HepG2 (cell line): ENCODE data around the gene ATP9A. TPM values are rescaled to one million over a fixed set of nuclear protein-coding genes. Genes with fewer than 3 reads are reported as not detected.
A peak's percentile ranks its signal among the peaks of the same experiment; 100 is the strongest.

Experiments
- ARNT ChIP-seq: fragments of 450-650 bp; IDR thresholded peaks from 2 replicates; pipeline ENCODE4 v1.6.1; 2017
- MAFF ChIP-seq: IDR thresholded peaks from 2 replicates; pipeline ENCODE4 v1.6.1; 2011; ENCODE audit warnings: low read depth, low read length, improper control_type of control experiment
- polyA plus RNA-seq, 8 experiments: library from polyadenylated mRNA; depleted of rRNA in 3 of 8; stranded (reverse) in 7 of 8; unstranded in 1 of 8; fragments of >200 nt; fragmentation: Illumina TruSeq in 4 of 8; extraction: Trizol in 4 of 8; gene quantifications; 2 replicates each; pipeline versions ENCODE4 v1.2.1 to v1.2.3, GENCODE V29; 2011 to 2016; ENCODE audit warnings: low read depth in 4 of 8, missing spikeins in 1 of 8, mixed read lengths in 1 of 8; ENCODE audit not compliant: insufficient read depth in 1 of 8
- total RNA-seq, 5 experiments: library from RNA; depleted of rRNA; stranded (reverse); fragments of >200 nt; fragmentation: Illumina TruSeq; extraction: Trizol; gene quantifications; 2 replicates each; pipeline ENCODE4 v1.2.3, GENCODE V29; 2016; ENCODE audit warnings: low read depth in 1 of 5
- TF ChIP-seq, protein P1 (sequence below): sonication (generic); formaldehyde crosslinking; conservative IDR thresholded peaks from 2 replicates; pipeline ENCODE4 v1.4.0; 2020; ENCODE audit warnings: mild to moderate bottlenecking, missing genetic modification reagents, moderate library complexity
- TF ChIP-seq, protein P2 (sequence below): sonication (generic); formaldehyde crosslinking; IDR thresholded peaks from 2 replicates; pipeline ENCODE4 v1.5.1; 2020; ENCODE audit warnings: mild to moderate bottlenecking, missing genetic modification reagents, borderline replicate concordance
- TF ChIP-seq, protein P3 (sequence below): sonication (generic); formaldehyde crosslinking; IDR thresholded peaks from 2 replicates; pipeline ENCODE4 v1.8.1; 2023; ENCODE audit warnings: mild to moderate bottlenecking, moderate library complexity, missing genetic modification reagents
- TF ChIP-seq, protein P4 (sequence below): sonication (generic); formaldehyde crosslinking; IDR thresholded peaks from 2 replicates; pipeline ENCODE4 v1.4.0; 2020; ENCODE audit warnings: missing genetic modification reagents, borderline replicate concordance
- TF ChIP-seq, protein P5 (sequence below): sonication (generic); formaldehyde crosslinking; IDR thresholded peaks from 2 replicates; pipeline ENCODE4 v1.4.0; 2020; ENCODE audit warnings: mild to moderate bottlenecking, missing genetic modification reagents, borderline replicate concordance
- TF ChIP-seq, protein P6 (sequence below): sonication (generic); formaldehyde crosslinking; IDR thresholded peaks from 2 replicates; pipeline ENCODE4 v1.4.0; 2020; ENCODE audit warnings: missing genetic modification reagents, borderline replicate concordance

ATP9A gene
- total and polyA plus RNA-seq, 2 of the 13 experiments (the other 11 are each of a cell fraction or from before 2014, with no cell fraction given) = 11.8 to 18.5 TPM

DNA sequence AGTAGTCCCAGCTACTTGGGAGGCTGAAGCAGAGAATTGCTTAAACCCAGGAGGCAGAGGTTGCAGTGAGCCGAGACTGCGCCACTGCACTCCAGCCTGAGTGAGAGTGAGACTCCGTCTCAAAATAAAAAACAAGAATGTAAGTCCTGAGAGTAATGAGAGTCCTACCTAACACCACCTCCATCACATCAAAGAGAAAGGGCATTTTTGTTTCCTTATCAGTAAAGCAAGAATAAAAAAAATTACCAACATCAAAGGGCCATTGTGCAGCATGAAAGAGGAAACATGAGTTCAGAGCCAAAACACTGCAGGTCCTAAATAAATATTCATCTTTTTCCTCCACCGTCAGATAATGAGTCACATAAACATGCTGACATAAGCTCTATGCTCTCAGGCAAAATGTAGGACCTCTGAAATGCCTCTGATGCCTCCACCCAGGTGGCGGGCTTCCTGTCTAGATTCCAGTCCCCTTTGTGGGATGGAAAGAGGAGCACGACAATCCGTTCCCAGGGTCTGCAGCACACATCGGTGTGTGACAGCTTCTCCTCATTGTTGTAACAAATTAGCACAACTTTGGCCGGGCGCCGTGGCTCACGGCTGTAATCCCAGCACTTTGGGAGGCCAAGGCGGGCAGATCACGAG is 7.2 kb downstream of the ATP9A start (continued):
- TF ChIP-seq, protein P1, sequence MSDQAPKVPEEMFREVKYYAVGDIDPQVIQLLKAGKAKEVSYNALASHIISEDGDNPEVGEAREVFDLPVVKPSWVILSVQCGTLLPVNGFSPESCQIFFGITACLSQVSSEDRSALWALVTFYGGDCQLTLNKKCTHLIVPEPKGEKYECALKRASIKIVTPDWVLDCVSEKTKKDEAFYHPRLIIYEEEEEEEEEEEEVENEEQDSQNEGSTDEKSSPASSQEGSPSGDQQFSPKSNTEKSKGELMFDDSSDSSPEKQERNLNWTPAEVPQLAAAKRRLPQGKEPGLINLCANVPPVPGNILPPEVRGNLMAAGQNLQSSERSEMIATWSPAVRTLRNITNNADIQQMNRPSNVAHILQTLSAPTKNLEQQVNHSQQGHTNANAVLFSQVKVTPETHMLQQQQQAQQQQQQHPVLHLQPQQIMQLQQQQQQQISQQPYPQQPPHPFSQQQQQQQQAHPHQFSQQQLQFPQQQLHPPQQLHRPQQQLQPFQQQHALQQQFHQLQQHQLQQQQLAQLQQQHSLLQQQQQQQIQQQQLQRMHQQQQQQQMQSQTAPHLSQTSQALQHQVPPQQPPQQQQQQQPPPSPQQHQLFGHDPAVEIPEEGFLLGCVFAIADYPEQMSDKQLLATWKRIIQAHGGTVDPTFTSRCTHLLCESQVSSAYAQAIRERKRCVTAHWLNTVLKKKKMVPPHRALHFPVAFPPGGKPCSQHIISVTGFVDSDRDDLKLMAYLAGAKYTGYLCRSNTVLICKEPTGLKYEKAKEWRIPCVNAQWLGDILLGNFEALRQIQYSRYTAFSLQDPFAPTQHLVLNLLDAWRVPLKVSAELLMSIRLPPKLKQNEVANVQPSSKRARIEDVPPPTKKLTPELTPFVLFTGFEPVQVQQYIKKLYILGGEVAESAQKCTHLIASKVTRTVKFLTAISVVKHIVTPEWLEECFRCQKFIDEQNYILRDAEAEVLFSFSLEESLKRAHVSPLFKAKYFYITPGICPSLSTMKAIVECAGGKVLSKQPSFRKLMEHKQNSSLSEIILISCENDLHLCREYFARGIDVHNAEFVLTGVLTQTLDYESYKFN (CRISPR knock-in tag) = peak; percentile 70
- TF ChIP-seq MAFF (peak; percentile 99), ARNT (no peak)
- TF ChIP-seq, protein P2, sequence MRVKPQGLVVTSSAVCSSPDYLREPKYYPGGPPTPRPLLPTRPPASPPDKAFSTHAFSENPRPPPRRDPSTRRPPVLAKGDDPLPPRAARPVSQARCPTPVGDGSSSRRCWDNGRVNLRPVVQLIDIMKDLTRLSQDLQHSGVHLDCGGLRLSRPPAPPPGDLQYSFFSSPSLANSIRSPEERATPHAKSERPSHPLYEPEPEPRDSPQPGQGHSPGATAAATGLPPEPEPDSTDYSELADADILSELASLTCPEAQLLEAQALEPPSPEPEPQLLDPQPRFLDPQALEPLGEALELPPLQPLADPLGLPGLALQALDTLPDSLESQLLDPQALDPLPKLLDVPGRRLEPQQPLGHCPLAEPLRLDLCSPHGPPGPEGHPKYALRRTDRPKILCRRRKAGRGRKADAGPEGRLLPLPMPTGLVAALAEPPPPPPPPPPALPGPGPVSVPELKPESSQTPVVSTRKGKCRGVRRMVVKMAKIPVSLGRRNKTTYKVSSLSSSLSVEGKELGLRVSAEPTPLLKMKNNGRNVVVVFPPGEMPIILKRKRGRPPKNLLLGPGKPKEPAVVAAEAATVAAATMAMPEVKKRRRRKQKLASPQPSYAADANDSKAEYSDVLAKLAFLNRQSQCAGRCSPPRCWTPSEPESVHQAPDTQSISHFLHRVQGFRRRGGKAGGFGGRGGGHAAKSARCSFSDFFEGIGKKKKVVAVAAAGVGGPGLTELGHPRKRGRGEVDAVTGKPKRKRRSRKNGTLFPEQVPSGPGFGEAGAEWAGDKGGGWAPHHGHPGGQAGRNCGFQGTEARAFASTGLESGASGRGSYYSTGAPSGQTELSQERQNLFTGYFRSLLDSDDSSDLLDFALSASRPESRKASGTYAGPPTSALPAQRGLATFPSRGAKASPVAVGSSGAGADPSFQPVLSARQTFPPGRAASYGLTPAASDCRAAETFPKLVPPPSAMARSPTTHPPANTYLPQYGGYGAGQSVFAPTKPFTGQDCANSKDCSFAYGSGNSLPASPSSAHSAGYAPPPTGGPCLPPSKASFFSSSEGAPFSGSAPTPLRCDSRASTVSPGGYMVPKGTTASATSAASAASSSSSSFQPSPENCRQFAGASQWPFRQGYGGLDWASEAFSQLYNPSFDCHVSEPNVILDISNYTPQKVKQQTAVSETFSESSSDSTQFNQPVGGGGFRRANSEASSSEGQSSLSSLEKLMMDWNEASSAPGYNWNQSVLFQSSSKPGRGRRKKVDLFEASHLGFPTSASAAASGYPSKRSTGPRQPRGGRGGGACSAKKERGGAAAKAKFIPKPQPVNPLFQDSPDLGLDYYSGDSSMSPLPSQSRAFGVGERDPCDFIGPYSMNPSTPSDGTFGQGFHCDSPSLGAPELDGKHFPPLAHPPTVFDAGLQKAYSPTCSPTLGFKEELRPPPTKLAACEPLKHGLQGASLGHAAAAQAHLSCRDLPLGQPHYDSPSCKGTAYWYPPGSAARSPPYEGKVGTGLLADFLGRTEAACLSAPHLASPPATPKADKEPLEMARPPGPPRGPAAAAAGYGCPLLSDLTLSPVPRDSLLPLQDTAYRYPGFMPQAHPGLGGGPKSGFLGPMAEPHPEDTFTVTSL (CRISPR knock-in tag) = peak; percentile 34; the same call in 1 of the 2 replicates
- TF ChIP-seq, protein P3, sequence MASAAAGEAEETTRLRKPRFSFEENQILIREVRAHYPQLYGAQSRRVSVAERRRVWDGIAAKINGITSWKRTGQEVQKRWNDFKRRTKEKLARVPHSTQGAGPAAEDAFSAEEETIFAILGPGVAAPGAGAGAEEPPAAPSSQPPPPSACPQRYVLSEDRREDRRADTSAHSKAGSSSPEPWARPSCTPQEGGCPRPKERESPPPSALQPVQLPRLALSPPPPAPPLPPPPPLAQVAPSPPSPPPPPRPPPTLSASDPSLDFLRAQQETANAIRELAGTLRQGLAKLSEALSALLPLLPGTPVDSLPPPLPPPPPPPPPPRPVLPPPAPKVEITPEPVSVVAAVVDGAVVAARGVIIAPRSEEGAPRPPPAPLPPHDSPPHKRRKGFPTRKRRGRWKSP (CRISPR knock-in tag) = no peak
- TF ChIP-seq, protein P4, sequence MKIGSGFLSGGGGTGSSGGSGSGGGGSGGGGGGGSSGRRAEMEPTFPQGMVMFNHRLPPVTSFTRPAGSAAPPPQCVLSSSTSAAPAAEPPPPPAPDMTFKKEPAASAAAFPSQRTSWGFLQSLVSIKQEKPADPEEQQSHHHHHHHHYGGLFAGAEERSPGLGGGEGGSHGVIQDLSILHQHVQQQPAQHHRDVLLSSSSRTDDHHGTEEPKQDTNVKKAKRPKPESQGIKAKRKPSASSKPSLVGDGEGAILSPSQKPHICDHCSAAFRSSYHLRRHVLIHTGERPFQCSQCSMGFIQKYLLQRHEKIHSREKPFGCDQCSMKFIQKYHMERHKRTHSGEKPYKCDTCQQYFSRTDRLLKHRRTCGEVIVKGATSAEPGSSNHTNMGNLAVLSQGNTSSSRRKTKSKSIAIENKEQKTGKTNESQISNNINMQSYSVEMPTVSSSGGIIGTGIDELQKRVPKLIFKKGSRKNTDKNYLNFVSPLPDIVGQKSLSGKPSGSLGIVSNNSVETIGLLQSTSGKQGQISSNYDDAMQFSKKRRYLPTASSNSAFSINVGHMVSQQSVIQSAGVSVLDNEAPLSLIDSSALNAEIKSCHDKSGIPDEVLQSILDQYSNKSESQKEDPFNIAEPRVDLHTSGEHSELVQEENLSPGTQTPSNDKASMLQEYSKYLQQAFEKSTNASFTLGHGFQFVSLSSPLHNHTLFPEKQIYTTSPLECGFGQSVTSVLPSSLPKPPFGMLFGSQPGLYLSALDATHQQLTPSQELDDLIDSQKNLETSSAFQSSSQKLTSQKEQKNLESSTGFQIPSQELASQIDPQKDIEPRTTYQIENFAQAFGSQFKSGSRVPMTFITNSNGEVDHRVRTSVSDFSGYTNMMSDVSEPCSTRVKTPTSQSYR (CRISPR knock-in tag) = peak; percentile 29; the same call in 1 of the 2 replicates
- TF ChIP-seq, protein P5, sequence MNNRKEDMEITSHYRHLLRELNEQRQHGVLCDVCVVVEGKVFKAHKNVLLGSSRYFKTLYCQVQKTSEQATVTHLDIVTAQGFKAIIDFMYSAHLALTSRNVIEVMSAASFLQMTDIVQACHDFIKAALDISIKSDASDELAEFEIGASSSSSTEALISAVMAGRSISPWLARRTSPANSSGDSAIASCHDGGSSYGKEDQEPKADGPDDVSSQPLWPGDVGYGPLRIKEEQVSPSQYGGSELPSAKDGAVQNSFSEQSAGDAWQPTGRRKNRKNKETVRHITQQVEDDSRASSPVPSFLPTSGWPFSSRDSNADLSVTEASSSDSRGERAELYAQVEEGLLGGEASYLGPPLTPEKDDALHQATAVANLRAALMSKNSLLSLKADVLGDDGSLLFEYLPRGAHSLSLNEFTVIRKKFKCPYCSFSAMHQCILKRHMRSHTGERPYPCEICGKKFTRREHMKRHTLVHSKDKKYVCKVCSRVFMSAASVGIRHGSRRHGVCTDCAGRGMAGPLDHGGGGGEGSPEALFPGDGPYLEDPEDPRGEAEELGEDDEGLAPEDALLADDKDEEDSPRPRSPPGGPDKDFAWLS (CRISPR knock-in tag) = no peak
- TF ChIP-seq, protein P6, sequence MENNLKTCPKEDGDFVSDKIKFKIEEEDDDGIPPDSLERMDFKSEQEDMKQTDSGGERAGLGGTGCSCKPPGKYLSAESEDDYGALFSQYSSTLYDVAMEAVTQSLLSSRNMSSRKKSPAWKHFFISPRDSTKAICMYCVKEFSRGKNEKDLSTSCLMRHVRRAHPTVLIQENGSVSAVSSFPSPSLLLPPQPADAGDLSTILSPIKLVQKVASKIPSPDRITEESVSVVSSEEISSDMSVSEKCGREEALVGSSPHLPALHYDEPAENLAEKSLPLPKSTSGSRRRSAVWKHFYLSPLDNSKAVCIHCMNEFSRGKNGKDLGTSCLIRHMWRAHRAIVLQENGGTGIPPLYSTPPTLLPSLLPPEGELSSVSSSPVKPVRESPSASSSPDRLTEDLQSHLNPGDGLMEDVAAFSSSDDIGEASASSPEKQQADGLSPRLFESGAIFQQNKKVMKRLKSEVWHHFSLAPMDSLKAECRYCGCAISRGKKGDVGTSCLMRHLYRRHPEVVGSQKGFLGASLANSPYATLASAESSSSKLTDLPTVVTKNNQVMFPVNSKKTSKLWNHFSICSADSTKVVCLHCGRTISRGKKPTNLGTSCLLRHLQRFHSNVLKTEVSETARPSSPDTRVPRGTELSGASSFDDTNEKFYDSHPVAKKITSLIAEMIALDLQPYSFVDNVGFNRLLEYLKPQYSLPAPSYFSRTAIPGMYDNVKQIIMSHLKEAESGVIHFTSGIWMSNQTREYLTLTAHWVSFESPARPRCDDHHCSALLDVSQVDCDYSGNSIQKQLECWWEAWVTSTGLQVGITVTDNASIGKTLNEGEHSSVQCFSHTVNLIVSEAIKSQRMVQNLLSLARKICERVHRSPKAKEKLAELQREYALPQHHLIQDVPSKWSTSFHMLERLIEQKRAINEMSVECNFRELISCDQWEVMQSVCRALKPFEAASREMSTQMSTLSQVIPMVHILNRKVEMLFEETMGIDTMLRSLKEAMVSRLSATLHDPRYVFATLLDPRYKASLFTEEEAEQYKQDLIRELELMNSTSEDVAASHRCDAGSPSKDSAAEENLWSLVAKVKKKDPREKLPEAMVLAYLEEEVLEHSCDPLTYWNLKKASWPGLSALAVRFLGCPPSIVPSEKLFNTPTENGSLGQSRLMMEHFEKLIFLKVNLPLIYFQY (CRISPR knock-in tag) = no peak
